ENCODE results near the gene RFWD3. TPM values are rescaled to one million over a fixed set of nuclear protein-coding genes. Genes with fewer than 3 reads are reported as not detected.

The RFWD3 gene
- total and polyA plus RNA-seq, 2 of the 13 experiments (the other 11 are each of a cell fraction or from before 2014, with no cell fraction given), result 23.4 to 62.6 TPM

GRCh38 chr16:74611721-74612120 lies 55.0 kb downstream of the RFWD3 start:
- ChIA-PET POLR2A (no interaction called here), CTCF (ENCODE audit: low intra/inter-chr PET ratio, low total read pairs) (no interaction called here)
- in situ Hi-C loops (cut with HindIII; ENCODE audit: extremely low pct_ligation_motif_present, low pct_unique_long_range_greater_than_20kb) (no loop called here), intact Hi-C loops (cut with micrococcal nuclease; ENCODE audit: unreplicated experiment) (no loop called here)
- no peaks in the 10 kb centered on the region for H3K27me3 ChIP-seq (ENCODE audit: control insufficient read depth in 1 of 2, insufficient read depth in 2 of 2, low read length in 2 of 2)
- no peaks in the 10 kb centered on the region for H3K36me3 ChIP-seq (replicated peaks in 1 of 2; ENCODE audit: control insufficient read depth in 1 of 2, insufficient read depth in 2 of 2, low read length in 2 of 2)
- no peak for TF ChIP-seq NFIC (IDR thresholded peaks at IDR 0.05; ENCODE audit: low read length)
- 0 out of 2 replicates have a peak, but pooled peaks have one; percentile 18 for TF ChIP-seq HNF4G (IDR thresholded peaks at IDR 0.05; ENCODE audit: borderline replicate concordance, low read depth, low read length)
- no peak for TF ChIP-seq HNF4G (CRISPR knock-in tag; IDR thresholded peaks at IDR 0.05; ENCODE audit: borderline replicate concordance, low read depth)
- TF ChIP-seq ZNF597 (CRISPR knock-in tag; IDR thresholded peaks at IDR 0.05), result no peak
- no peak for FAIRE-seq
- peaks cover 23% of the 10 kb centered on the region for H3K4me1 ChIP-seq (ENCODE audit: insufficient read depth, low read length)
- H4K20me1 ChIP-seq (ENCODE audit: insufficient read depth, low read length), result no peaks in the 10 kb centered on the region
- H3K27ac ChIP-seq (ENCODE audit: extremely low read length, insufficient read depth, low read length), result no peak overlapping the region
- WGBS (ENCODE audit: low lambda C conversion rate), result 36% methylated on average over 1 of the region's 1 CpG
- ATAC-seq, result no peak
- H3K4me3 ChIP-seq (replicated peaks in 1 of 3; ENCODE audit: insufficient read depth in 1 of 3, low read depth in 2 of 3, low read length in 3 of 3), result no peak overlapping the region
- no peak for DNase-seq (ENCODE audit: low spot score)
- no peak overlapping the region for H3K4me2 ChIP-seq (ENCODE audit: low read depth, low read length)
- H2AFZ ChIP-seq (ENCODE audit: low read length), result no peak overlapping the region
- H3K79me2 ChIP-seq (ENCODE audit: insufficient read depth, low read length), result no peaks in the 10 kb centered on the region
- BruUV-seq (replicated peaks), result no TSS peak
- no peak overlapping the region for H3K9ac ChIP-seq (ENCODE audit: insufficient read depth, low read depth, low read length)
- no peaks in the 10 kb centered on the region for H3K9me3 ChIP-seq (ENCODE audit: low read length)

- Histone ChIP-seq H2AFZ (ENCODE audit: low read length) (no peak overlapping the region), H4K20me1 (ENCODE audit: insufficient read depth, low read length) (peaks cover 18% of the 10 kb centered on the region), H3K9ac (ENCODE audit: insufficient read depth, low read depth, low read length) (no peak overlapping the region), H3K4me3 (replicated peaks in 1 of 3; ENCODE audit: insufficient read depth in 1 of 3, low read depth in 2 of 3, low read length in 3 of 3) (no peak overlapping the region), H3K27ac (ENCODE audit: extremely low read length, insufficient read depth, low read length) (no peak overlapping the region), H3K4me2 (ENCODE audit: low read depth, low read length) (no peak overlapping the region), H3K27me3 (ENCODE audit: control insufficient read depth in 1 of 2, insufficient read depth in 2 of 2, low read length in 2 of 2) (peaks cover 0 to 3% of the 10 kb centered on the region in 2 experiments; a peak in 1 of 5 replicates), H3K4me1 (ENCODE audit: insufficient read depth, low read length) (peaks cover 42% of the 10 kb centered on the region), H3K9me3 (ENCODE audit: low read length) (no peaks in the 10 kb centered on the region), H3K79me2 (ENCODE audit: insufficient read depth, low read length) (peaks cover 27% of the 10 kb centered on the region), H3K36me3 (replicated peaks in 1 of 2; ENCODE audit: control insufficient read depth in 1 of 2, insufficient read depth in 2 of 2, low read length in 2 of 2) (no peaks in the 10 kb centered on the region)
- CTCF ChIA-PET (ENCODE audit: low intra/inter-chr PET ratio, low total read pairs), result no interaction called here
- DNase-seq (ENCODE audit: low spot score) (no peak), FAIRE-seq (no peak), ATAC-seq (no peak)
- intact Hi-C loops (cut with micrococcal nuclease; ENCODE audit: unreplicated experiment), result loop anchor here (5.0 to 10.0 kb wide), 3 partner anchors 37 to 134 kb away; no protein-coding TSS in a partner anchor
- POLR2A ChIA-PET, result no interaction called here
- WGBS (ENCODE audit: low lambda C conversion rate), result 95% methylated on average over 6 of the region's 6 CpGs
- in situ Hi-C loops (cut with HindIII; ENCODE audit: extremely low pct_ligation_motif_present, low pct_unique_long_range_greater_than_20kb), result no loop called here
- BruUV-seq (replicated peaks), result no TSS peak
- TF ChIP-seq ZNF713 (CRISPR knock-in tag; IDR thresholded peaks at IDR 0.05) (no peak), CBX1 (IDR thresholded peaks at IDR 0.05; ENCODE audit: low read depth) (no peak), DPF2 (CRISPR knock-in tag; IDR thresholded peaks at IDR 0.05; ENCODE audit: borderline replicate concordance, low read depth) (no peak), ZNF468 (CRISPR knock-in tag; IDR thresholded peaks at IDR 0.05) (no peak), ZNF549 (CRISPR knock-in tag; IDR thresholded peaks at IDR 0.05) (no peak), ZNF580 (CRISPR knock-in tag; IDR thresholded peaks at IDR 0.05; ENCODE audit: borderline replicate concordance, low read depth) (no peak), SIN3B (IDR thresholded peaks at IDR 0.05; ENCODE audit: low read length) (no peak), ZNF660 (CRISPR knock-in tag; IDR thresholded peaks at IDR 0.05; ENCODE audit: borderline replicate concordance, low read depth) (no peak), TEAD2 (CRISPR knock-in tag; IDR thresholded peaks at IDR 0.05) (no peak), ZNF776 (CRISPR knock-in tag; IDR thresholded peaks at IDR 0.05) (no peak), ATF6 (CRISPR knock-in tag; conservative IDR thresholded peaks at IDR 0.05) (no peak)
These were observed 57.7 kb downstream of the RFWD3 start for GRCh38 chr16:74608944-74609343.

All from HepG2 (cell line).